GM12892 (cell line): ENCODE data around the gene RNF10.
"Not testable (repeated sequence)": the region's sequence is repeated elsewhere in the genome, so short reads cannot be mapped to it uniquely, and the experiment has no call there.

Experiments used
- POLR2A ChIP-seq: IDR thresholded peaks from 2 replicates; pipeline ENCODE4 v1.6.1; 2011; ENCODE audit warnings: low read depth, low read length, control low read depth
- TAF1 ChIP-seq: IDR thresholded peaks from 2 replicates; pipeline ENCODE4 v1.6.1; 2011; ENCODE audit warnings: low read depth, mild to moderate bottlenecking, control low read depth, low read length, borderline replicate concordance

DNA sequence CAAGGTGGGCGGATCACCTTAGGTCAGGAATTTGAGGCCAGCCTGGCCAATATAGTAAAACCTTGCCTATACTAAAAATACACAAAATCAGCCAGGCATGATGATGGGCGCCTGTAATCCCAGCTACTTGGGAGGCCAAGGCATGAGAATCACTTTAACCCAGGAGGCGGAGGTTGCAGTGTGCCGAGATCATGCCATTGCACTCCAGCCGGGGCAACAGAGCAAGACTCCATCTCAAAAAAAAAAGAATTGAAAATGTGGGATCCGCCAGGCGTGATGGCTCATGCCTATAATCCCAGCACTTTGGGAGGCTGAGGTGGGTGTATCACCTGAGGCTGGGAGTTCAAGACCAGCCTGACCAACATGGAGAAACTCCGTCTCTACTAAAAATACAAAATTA, 14.8 kb upstream of the RNF10 start:
- TF ChIP-seq POLR2A, TAF1: not testable (repeated sequence)
